22Rv1 (cell line): Measurements from ENCODE around the gene ANGPTL2.

Source experiments
- CTCF ChIP-seq: fragments of 450-650 bp; IDR thresholded peaks from 2 replicates; pipeline ENCODE4 v1.5.1; 2017; ENCODE audit warnings: mild to moderate bottlenecking
- ZFX ChIP-seq: fragments of 450-650 bp; IDR thresholded peaks from 2 replicates; pipeline ENCODE4 v1.6.1; 2017; ENCODE audit warnings: antibody characterized with exemption, borderline replicate concordance

- TF ChIP-seq CTCF (no peak), ZFX (no peak)
These were observed 72.3 kb downstream of the ANGPTL2 start for GRCh38 chr9:127050152-127050551.
